Measurements from ENCODE around the gene BCL11B. TPM values are rescaled to one million over a fixed set of nuclear protein-coding genes. Genes with fewer than 3 reads are reported as not detected.

Gene BCL11B
- polyA plus RNA-seq, 3 donors: 0.01 TPM; not detected in 2

DNA sequence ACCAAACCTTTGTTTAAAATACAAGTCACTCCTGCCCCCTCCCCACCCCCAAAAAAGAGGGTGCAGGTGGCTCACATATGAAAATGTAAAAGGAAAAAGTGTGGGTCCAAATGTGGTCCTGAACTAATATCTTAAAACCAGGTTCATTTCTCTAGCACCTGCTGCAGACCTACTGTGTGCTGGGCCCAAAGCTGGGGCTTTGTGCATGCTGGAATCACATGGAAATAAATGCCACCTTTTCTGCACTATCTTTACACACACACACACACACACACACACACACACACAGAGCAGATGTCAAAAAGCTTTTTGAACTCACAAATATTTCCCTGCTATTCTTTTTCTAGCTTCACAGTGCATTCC lies 3.2 kb upstream of the BCL11B start:
- H3K9me3 Mint-ChIP-seq: peaks cover 0 to 15% (median 5%) of the 10 kb centered on the region in 7 donors
- no peak for DNase-seq
- Histone ChIP-seq H4K20me1 (ENCODE audit: insufficient read depth, low read length) (no peaks in the 10 kb centered on the region), H3K9ac (ENCODE audit: insufficient read depth, low read length, poor library complexity, severe bottlenecking) (no peak overlapping the region), H3K27me3 (ENCODE audit: control insufficient read depth in 2 of 2, insufficient read depth in 2 of 2, low read length in 2 of 2) (peaks cover 60 to 80% of the 10 kb centered on the region in 2 donors), H3K4me1 (ENCODE audit: control insufficient read depth in 1 of 2, insufficient read depth in 2 of 2, low read length in 2 of 2) (peaks cover 0 to 10% of the 10 kb centered on the region in 2 donors), H3K4me2 (replicated peaks; ENCODE audit: extremely low read depth, low read length, poor library complexity, severe bottlenecking) (no peak overlapping the region), H2AFZ (ENCODE audit: insufficient read depth, low read depth, low read length, poor library complexity, severe bottlenecking) (no peak overlapping the region), H3K4me3 (replicated peaks in 1 of 3; ENCODE audit: low read depth in 2 of 3, low read length in 3 of 3) (no peak overlapping the region), H3K9me3 (replicated peaks in 1 of 2; ENCODE audit: control insufficient read depth in 1 of 2, insufficient read depth in 1 of 2, low read length in 2 of 2) (peaks cover 3 to 26% of the 10 kb centered on the region in 2 donors), H3K79me2 (ENCODE audit: insufficient read depth, low read length) (no peaks in the 10 kb centered on the region), H3K36me3 (replicated peaks in 1 of 2; ENCODE audit: control insufficient read depth in 1 of 2, insufficient read depth in 2 of 2, low read length in 2 of 2) (no peaks in the 10 kb centered on the region), H3K27ac (ENCODE audit: low read depth in 1 of 2, low read length in 2 of 2) (no peak overlapping the region)
- peaks cover 21% of the 10 kb centered on the region for H3K4me1 Mint-ChIP-seq
- H3K4me3 Mint-ChIP-seq: peak overlapping the region in 1 of 2 donors; percentile 89
- no peak overlapping the region for H3K27ac Mint-ChIP-seq
- H3K27me3 Mint-ChIP-seq (ENCODE audit: low read depth in 3 of 3): peaks cover 62 to 91% (median 66%) of the 10 kb centered on the region in 3 donors
- TF ChIP-seq, protein P1, sequence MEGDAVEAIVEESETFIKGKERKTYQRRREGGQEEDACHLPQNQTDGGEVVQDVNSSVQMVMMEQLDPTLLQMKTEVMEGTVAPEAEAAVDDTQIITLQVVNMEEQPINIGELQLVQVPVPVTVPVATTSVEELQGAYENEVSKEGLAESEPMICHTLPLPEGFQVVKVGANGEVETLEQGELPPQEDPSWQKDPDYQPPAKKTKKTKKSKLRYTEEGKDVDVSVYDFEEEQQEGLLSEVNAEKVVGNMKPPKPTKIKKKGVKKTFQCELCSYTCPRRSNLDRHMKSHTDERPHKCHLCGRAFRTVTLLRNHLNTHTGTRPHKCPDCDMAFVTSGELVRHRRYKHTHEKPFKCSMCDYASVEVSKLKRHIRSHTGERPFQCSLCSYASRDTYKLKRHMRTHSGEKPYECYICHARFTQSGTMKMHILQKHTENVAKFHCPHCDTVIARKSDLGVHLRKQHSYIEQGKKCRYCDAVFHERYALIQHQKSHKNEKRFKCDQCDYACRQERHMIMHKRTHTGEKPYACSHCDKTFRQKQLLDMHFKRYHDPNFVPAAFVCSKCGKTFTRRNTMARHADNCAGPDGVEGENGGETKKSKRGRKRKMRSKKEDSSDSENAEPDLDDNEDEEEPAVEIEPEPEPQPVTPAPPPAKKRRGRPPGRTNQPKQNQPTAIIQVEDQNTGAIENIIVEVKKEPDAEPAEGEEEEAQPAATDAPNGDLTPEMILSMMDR (IDR thresholded peaks at IDR 0.05): no peak
- peaks cover 4 to 6% of the 10 kb centered on the region in 2 donors for H3K36me3 Mint-ChIP-seq
- intact Hi-C loops (cut with micrococcal nuclease): no loop called here

DNA sequence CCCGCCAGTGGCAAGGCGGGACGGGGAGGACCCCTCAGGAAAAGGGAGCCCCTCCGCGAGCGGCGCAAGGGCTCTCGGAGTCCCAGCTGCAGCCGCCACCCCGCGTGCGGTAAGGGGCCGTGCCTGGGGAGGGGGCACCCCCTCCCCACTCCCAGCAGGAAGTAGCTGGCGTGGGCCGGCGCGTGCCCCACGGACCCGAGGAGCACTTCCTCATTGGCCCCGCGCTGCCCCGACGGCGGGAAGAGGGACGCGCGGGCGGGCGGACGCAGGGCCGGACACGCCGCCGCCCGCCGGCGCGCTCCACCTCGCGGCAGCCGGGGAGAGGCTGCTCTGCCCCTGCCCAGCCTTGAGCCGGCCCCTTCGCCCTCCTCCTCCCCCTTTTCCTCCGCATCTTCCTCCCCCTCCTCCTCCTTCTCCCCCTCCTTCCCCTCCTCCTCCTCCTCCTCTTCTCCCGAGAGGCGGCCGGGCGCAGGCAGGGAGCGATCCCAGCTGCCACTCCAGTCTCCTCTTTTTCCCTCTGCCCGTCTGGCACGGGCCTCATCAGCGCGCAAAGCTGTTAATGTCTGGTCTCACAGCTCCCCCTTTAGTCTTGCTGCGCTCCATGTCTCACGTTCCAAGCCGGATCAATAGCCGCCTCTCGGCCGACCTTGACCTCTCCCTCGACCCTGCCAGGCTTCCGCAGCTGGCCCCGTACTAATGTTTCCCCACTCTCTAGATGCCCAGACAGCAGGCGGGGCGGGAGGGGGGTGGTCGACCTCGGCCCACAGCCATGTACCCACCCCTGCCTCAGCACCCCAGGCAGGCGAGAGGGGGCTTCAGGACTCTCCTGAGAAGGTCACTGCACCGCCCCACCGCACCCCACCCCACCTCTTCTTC lies 2.6 kb upstream of the BCL11B start:
- TF ChIP-seq, protein P1 (IDR thresholded peaks at IDR 0.05): no peak
- DNase-seq: peak in 1 of 3 donors; percentile 10
- Histone ChIP-seq H3K4me3 (replicated peaks in 1 of 3; ENCODE audit: low read depth in 2 of 3, low read length in 3 of 3) (no peak overlapping the region), H3K4me2 (replicated peaks; ENCODE audit: extremely low read depth, low read length, poor library complexity, severe bottlenecking) (peak overlapping the region; percentile 39), H3K9me3 (replicated peaks in 1 of 2; ENCODE audit: control insufficient read depth in 1 of 2, insufficient read depth in 1 of 2, low read length in 2 of 2) (peaks cover 3 to 26% of the 10 kb centered on the region in 2 donors), H2AFZ (ENCODE audit: insufficient read depth, low read depth, low read length, poor library complexity, severe bottlenecking) (no peak overlapping the region), H3K79me2 (ENCODE audit: insufficient read depth, low read length) (no peaks in the 10 kb centered on the region), H3K4me1 (ENCODE audit: control insufficient read depth in 1 of 2, insufficient read depth in 2 of 2, low read length in 2 of 2) (peaks cover 0 to 10% of the 10 kb centered on the region in 2 donors), H3K36me3 (replicated peaks in 1 of 2; ENCODE audit: control insufficient read depth in 1 of 2, insufficient read depth in 2 of 2, low read length in 2 of 2) (no peaks in the 10 kb centered on the region), H4K20me1 (ENCODE audit: insufficient read depth, low read length) (no peaks in the 10 kb centered on the region), H3K27ac (ENCODE audit: low read depth in 1 of 2, low read length in 2 of 2) (no peak overlapping the region), H3K9ac (ENCODE audit: insufficient read depth, low read length, poor library complexity, severe bottlenecking) (no peak overlapping the region), H3K27me3 (ENCODE audit: control insufficient read depth in 2 of 2, insufficient read depth in 2 of 2, low read length in 2 of 2) (peaks cover 65 to 83% of the 10 kb centered on the region in 2 donors)
- no peak overlapping the region for H3K27ac Mint-ChIP-seq
- peaks cover 66 to 91% (median 67%) of the 10 kb centered on the region in 3 donors for H3K27me3 Mint-ChIP-seq (ENCODE audit: low read depth in 3 of 3)
- H3K36me3 Mint-ChIP-seq: peaks cover 4 to 6% of the 10 kb centered on the region in 2 donors
- peak overlapping the region; percentile 69 to 89 for H3K4me3 Mint-ChIP-seq
- under 1% methylated on average over 53 of the region's 69 CpGs for WGBS (ENCODE audit: insufficient coverage)
- intact Hi-C loops (cut with micrococcal nuclease): no loop called here
- H3K9me3 Mint-ChIP-seq: peaks cover 0 to 15% (median 5%) of the 10 kb centered on the region in 7 donors
- peaks cover 24% of the 10 kb centered on the region for H3K4me1 Mint-ChIP-seq
